Gastrocnemius medialis (tissue), 4 donors: Measurements from ENCODE around the gene JMJD7.

Experiments used
- POLR2A ChIP-seq, 2 donors: fragments of 450-650 bp; IDR thresholded peaks; one replicate each; pipeline ENCODE4 v1.6.1; 2017; ENCODE audit warnings: antibody characterized with exemption in 2 of 2, mild to moderate bottlenecking in 2 of 2, moderate library complexity in 2 of 2
- TF ChIP-seq, protein P1 (sequence below), 5 experiments: fragments of 450-650 bp in 3 of 5; fragments of 200-600 bp in 2 of 5; sonication (generic) in 2 of 5; IDR thresholded peaks in 4 of 5; conservative IDR thresholded peaks in 1 of 5; 1 replicate in 4 of 5; 2 replicates in 1 of 5; pipeline ENCODE4 v1.5.1; 2016 to 2019; ENCODE audit warnings: antibody characterized with exemption in 5 of 5, mild to moderate bottlenecking in 3 of 5, moderate library complexity in 3 of 5

DNA sequence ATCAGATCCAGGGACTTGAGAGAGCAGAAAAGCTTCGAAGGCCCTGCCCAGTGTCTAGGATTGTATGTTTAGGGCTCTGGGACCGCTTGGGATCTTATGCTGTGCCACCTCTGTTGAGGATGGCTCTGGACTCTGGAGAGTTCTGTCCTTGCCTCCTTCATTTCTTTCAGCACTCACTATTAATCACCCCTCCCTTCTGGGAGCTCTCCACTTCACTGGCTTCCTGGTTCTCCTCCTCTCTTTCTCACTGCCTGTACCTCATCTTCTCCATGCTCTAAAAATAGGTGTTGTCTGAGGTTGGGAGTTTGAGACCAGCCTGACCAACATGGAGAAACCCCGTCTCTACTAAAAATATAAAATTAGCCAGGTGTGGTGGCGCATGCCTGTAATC is 36.4 kb upstream of the JMJD7 start:
- TF ChIP-seq, protein P1, sequence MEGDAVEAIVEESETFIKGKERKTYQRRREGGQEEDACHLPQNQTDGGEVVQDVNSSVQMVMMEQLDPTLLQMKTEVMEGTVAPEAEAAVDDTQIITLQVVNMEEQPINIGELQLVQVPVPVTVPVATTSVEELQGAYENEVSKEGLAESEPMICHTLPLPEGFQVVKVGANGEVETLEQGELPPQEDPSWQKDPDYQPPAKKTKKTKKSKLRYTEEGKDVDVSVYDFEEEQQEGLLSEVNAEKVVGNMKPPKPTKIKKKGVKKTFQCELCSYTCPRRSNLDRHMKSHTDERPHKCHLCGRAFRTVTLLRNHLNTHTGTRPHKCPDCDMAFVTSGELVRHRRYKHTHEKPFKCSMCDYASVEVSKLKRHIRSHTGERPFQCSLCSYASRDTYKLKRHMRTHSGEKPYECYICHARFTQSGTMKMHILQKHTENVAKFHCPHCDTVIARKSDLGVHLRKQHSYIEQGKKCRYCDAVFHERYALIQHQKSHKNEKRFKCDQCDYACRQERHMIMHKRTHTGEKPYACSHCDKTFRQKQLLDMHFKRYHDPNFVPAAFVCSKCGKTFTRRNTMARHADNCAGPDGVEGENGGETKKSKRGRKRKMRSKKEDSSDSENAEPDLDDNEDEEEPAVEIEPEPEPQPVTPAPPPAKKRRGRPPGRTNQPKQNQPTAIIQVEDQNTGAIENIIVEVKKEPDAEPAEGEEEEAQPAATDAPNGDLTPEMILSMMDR (IDR thresholded peaks at IDR 0.05 in 4 of 5, conservative IDR thresholded peaks at IDR 0.05 in 1 of 5) = no peak
- no peak for TF ChIP-seq POLR2A (IDR thresholded peaks at IDR 0.05)
